CD14-positive monocyte (primary cell): ENCODE results near the gene GIT2. TPM values are rescaled to one million over a fixed set of nuclear protein-coding genes. Genes with fewer than 3 reads are reported as not detected.
A peak's percentile ranks its signal among the peaks of the same experiment; 100 is the strongest.

Experiments used
- DNase-seq, 3 donors: peaks; one replicate each; pipeline ENCODE4 v3.0.0-alpha.2; 2011 to 2022
- H2AFZ ChIP-seq: 2 replicates; pipeline ENCODE4 v1.6.0; 2012; ENCODE audit warnings: mild to moderate bottlenecking, low read depth, low read length, inconsistent platforms; ENCODE audit not compliant: insufficient read depth, poor library complexity, severe bottlenecking
- H3K27ac ChIP-seq, 2 donors: 1 replicate in 1 of 2; 2 replicates in 1 of 2; pipeline ENCODE4 v1.5.1; 2012 to 2013; ENCODE audit warnings: low read length in 2 of 2, control low read depth in 1 of 2, inconsistent platforms in 1 of 2, low read depth in 1 of 2, mild to moderate bottlenecking in 1 of 2
- H3K27me3 ChIP-seq, 2 donors: one replicate each; pipeline versions ENCODE4 v1.6.0 to v1.6.1; 2011 to 2013; ENCODE audit warnings: low read length in 2 of 2; ENCODE audit not compliant: control insufficient read depth in 2 of 2, insufficient read depth in 2 of 2
- H3K36me3 ChIP-seq, 2 donors: replicated peaks in 1 of 2; 1 replicate in 1 of 2; 2 replicates in 1 of 2; pipeline versions ENCODE4 v1.5.1 to v1.6.1; 2012 to 2013; ENCODE audit warnings: low read length in 2 of 2, control low read depth in 1 of 2, inconsistent platforms in 1 of 2, mild to moderate bottlenecking in 1 of 2; ENCODE audit not compliant: insufficient read depth in 2 of 2, control insufficient read depth in 1 of 2
- H3K4me1 ChIP-seq, 2 donors: 1 replicate in 1 of 2; 2 replicates in 1 of 2; pipeline versions ENCODE4 v1.5.1 to v1.6.1; 2012 to 2013; ENCODE audit warnings: low read length in 2 of 2, control low read depth in 1 of 2, inconsistent platforms in 1 of 2, mild to moderate bottlenecking in 1 of 2, moderate library complexity in 1 of 2; ENCODE audit not compliant: insufficient read depth in 2 of 2, control insufficient read depth in 1 of 2
- H3K4me2 ChIP-seq: replicated peaks from 2 replicates; pipeline ENCODE3; 2012; ENCODE audit warnings: low read length, moderate library complexity, mild to moderate bottlenecking; ENCODE audit not compliant: poor library complexity, severe bottlenecking; ENCODE audit errors: extremely low read depth
- H3K4me3 ChIP-seq, 3 experiments: fragments of 200-600 bp in 1 of 3; sonication (generic) in 1 of 3; replicated peaks in 1 of 3; 1 replicate in 2 of 3; 2 replicates in 1 of 3; pipeline ENCODE4 v1.5.1; 2011 to 2013; ENCODE audit warnings: low read length in 3 of 3, mild to moderate bottlenecking in 3 of 3, control low read depth in 2 of 3, low read depth in 2 of 3, inconsistent platforms in 1 of 3, moderate library complexity in 1 of 3
- H3K79me2 ChIP-seq: 2 replicates; pipeline ENCODE4 v1.6.0; 2012; ENCODE audit warnings: mild to moderate bottlenecking, control low read depth, inconsistent platforms, low read length, moderate library complexity; ENCODE audit not compliant: insufficient read depth
- H3K9ac ChIP-seq: 2 replicates; pipeline ENCODE4 v1.6.0; 2017; ENCODE audit warnings: low read length, mild to moderate bottlenecking; ENCODE audit not compliant: insufficient read depth, poor library complexity, severe bottlenecking
- H3K9me3 ChIP-seq, 2 donors: replicated peaks in 1 of 2; 1 replicate in 1 of 2; 2 replicates in 1 of 2; pipeline versions ENCODE4 v1.5.1 to v1.6.1; 2012 to 2013; ENCODE audit warnings: low read length in 2 of 2, control low read depth in 1 of 2; ENCODE audit not compliant: control insufficient read depth in 1 of 2, insufficient read depth in 1 of 2
- H4K20me1 ChIP-seq: 2 replicates; pipeline ENCODE4 v1.6.0; 2012; ENCODE audit warnings: mild to moderate bottlenecking, low read length, control low read depth, moderate library complexity; ENCODE audit not compliant: insufficient read depth
- H3K27ac Mint-ChIP-seq, 7 donors: one replicate each; pipeline ENCODE4 v1.8.0; 2020; ENCODE audit warnings: mild to moderate bottlenecking in 7 of 7, mixed read lengths in 7 of 7, moderate library complexity in 6 of 7, inconsistent platforms in 2 of 7
- H3K27me3 Mint-ChIP-seq, 3 donors: one replicate each; pipeline ENCODE4 v1.8.0; 2021 to 2022; ENCODE audit warnings: low read depth in 3 of 3, mild to moderate bottlenecking in 3 of 3, mixed read lengths in 3 of 3, moderate library complexity in 3 of 3, inconsistent platforms in 1 of 3
- H3K36me3 Mint-ChIP-seq, 2 donors: one replicate each; pipeline ENCODE4 v1.8.0; 2020; ENCODE audit warnings: mixed read lengths in 2 of 2, inconsistent platforms in 1 of 2, mild to moderate bottlenecking in 1 of 2
- H3K4me1 Mint-ChIP-seq: one replicate; pipeline ENCODE4 v1.8.0; 2020; ENCODE audit warnings: mild to moderate bottlenecking, mixed read lengths
- H3K4me3 Mint-ChIP-seq, 2 donors: one replicate each; pipeline ENCODE4 v1.8.0; 2020; ENCODE audit warnings: mild to moderate bottlenecking in 2 of 2, mixed read lengths in 2 of 2, moderate library complexity in 1 of 2
- H3K9me3 Mint-ChIP-seq, 7 donors: one replicate each; pipeline ENCODE4 v1.8.0; 2020 to 2022; ENCODE audit warnings: mixed read lengths in 7 of 7, mild to moderate bottlenecking in 6 of 7, moderate library complexity in 6 of 7, inconsistent platforms in 2 of 7
- WGBS: methylation state at CpG from one replicate; pipeline ENCODE4 v1.1.5; 2013; ENCODE audit warnings: missing lambda C conversion rate; ENCODE audit not compliant: insufficient coverage; 5-methylcytosine and 5-hydroxymethylcytosine counted together
- intact Hi-C, 2 donors: fragments of 100-400 bp; cut with micrococcal nuclease; formaldehyde crosslinking; loops; one replicate each; pipeline versions ENCODE4 v1.15.0 to v1.15.1; 2023
- polyA plus RNA-seq, 3 donors: library from polyadenylated mRNA; depleted of rRNA in 1 of 3; unstranded in 2 of 3; stranded (reverse) in 1 of 3; fragments of 300-500 nt in 2 of 3; fragments of >200 nt in 1 of 3; fragmentation: Illumina TruSeq in 2 of 3; gene quantifications; 1 replicate in 2 of 3; 2 replicates in 1 of 3; pipeline ENCODE4 v1.2.3, GENCODE V29; 2012 to 2021
- TF ChIP-seq, protein P1 (sequence below): fragments of 200-600 bp; IDR thresholded peaks from one replicate; pipeline ENCODE4 v1.8.0; 2022; ENCODE audit warnings: antibody characterized with exemption, mild to moderate bottlenecking

The GIT2 gene
- polyA plus RNA-seq, 3 donors = 75.8 to 139 (median 98.8) TPM

- DNase-seq = no peak
- no peaks in the 10 kb centered on the region for H3K27me3 ChIP-seq
- 91% methylated on average over 6 of the region's 8 CpGs for WGBS
- no peak overlapping the region for H3K4me3 Mint-ChIP-seq
- H3K9me3 Mint-ChIP-seq = no peaks in the 10 kb centered on the region
- H3K9me3 ChIP-seq = no peaks in the 10 kb centered on the region
- H3K27ac Mint-ChIP-seq = peak overlapping the region in 1 of 7 donors; percentile 73
- no peak overlapping the region for H3K4me2 ChIP-seq
- TF ChIP-seq, protein P1, sequence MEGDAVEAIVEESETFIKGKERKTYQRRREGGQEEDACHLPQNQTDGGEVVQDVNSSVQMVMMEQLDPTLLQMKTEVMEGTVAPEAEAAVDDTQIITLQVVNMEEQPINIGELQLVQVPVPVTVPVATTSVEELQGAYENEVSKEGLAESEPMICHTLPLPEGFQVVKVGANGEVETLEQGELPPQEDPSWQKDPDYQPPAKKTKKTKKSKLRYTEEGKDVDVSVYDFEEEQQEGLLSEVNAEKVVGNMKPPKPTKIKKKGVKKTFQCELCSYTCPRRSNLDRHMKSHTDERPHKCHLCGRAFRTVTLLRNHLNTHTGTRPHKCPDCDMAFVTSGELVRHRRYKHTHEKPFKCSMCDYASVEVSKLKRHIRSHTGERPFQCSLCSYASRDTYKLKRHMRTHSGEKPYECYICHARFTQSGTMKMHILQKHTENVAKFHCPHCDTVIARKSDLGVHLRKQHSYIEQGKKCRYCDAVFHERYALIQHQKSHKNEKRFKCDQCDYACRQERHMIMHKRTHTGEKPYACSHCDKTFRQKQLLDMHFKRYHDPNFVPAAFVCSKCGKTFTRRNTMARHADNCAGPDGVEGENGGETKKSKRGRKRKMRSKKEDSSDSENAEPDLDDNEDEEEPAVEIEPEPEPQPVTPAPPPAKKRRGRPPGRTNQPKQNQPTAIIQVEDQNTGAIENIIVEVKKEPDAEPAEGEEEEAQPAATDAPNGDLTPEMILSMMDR = no peak
- H3K27ac ChIP-seq = peak overlapping the region in 1 of 2 donors; percentile 14
- no peak overlapping the region for H3K9ac ChIP-seq
- H3K4me1 ChIP-seq = peaks cover 12 to 15% of the 10 kb centered on the region in 2 donors
- H4K20me1 ChIP-seq = peaks cover 95% of the 10 kb centered on the region
- no peaks in the 10 kb centered on the region for H3K27me3 Mint-ChIP-seq
- no peak overlapping the region for H2AFZ ChIP-seq
- peaks cover 70 to 91% of the 10 kb centered on the region in 2 donors for H3K36me3 Mint-ChIP-seq
- H3K4me1 Mint-ChIP-seq = peaks cover 11% of the 10 kb centered on the region
- no peak overlapping the region for H3K4me3 ChIP-seq
- peaks cover 92 to 94% of the 10 kb centered on the region in 2 donors for H3K36me3 ChIP-seq
- intact Hi-C loops = no loop called here
- peaks cover 77% of the 10 kb centered on the region for H3K79me2 ChIP-seq
Measured at GRCh38 chr12:109983432-109984142, 12.6 kb downstream of the GIT2 start.

DNA sequence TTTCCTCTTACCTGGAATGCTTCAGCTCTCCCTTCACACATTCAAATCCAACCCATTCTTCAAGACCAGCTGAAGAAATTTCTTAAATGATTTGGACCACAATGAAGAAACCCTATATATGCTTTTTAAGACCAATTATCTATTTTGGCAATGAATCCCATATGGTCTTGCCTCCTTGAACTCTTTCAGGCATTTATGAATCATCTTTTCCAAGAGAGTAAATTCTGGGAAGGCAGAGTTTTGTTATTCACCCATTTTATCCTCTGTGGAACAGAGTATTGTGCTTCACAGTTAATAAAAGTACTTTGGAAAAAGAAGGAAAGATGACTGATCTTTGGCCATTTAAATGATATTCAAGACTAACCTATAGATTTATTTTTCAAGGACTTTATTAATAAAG, 14.0 kb downstream of the GIT2 start:
- intact Hi-C loops = no loop called here
- H3K9me3 Mint-ChIP-seq = no peaks in the 10 kb centered on the region
- peaks cover 95% of the 10 kb centered on the region for H4K20me1 ChIP-seq

More for the DNA sequence above, 14.0 kb downstream of the GIT2 start:
- H3K36me3 ChIP-seq = peaks cover 91 to 94% of the 10 kb centered on the region in 2 donors
- no peaks in the 10 kb centered on the region for H3K9me3 ChIP-seq
- H3K9ac ChIP-seq = no peak overlapping the region
- TF ChIP-seq, protein P1 = no peak
- DNase-seq = no peak
- Mint-ChIP-seq H3K27ac (no peak overlapping the region), H3K36me3 (peaks cover 68 to 92% of the 10 kb centered on the region in 2 donors), H3K27me3 (no peaks in the 10 kb centered on the region), H3K4me3 (no peak overlapping the region), H3K4me1 (peaks cover 12% of the 10 kb centered on the region)
- H3K79me2 ChIP-seq = peaks cover 78% of the 10 kb centered on the region
- H3K4me2 ChIP-seq = no peak overlapping the region
- no peak overlapping the region for H3K4me3 ChIP-seq
- peaks cover 12 to 16% of the 10 kb centered on the region in 2 donors for H3K4me1 ChIP-seq
- peak overlapping the region in 1 of 2 donors; percentile 6 for H3K27ac ChIP-seq
- H2AFZ ChIP-seq = no peak overlapping the region
- no peaks in the 10 kb centered on the region for H3K27me3 ChIP-seq
